Right renal pelvis (tissue), 4 donors: ENCODE measurements around the gene NBPF1. TPM values are rescaled to one million over a fixed set of nuclear protein-coding genes. Genes with fewer than 3 reads are reported as not detected.
"Not testable (repeated sequence)": the region's sequence is repeated elsewhere in the genome, so short reads cannot be mapped to it uniquely, and the experiment has no call there.

Experiments
- DNase-seq, 4 donors: peaks; one replicate each; pipeline ENCODE4 v3.0.0-alpha.2; 2013; ENCODE audit warnings: low read depth in 4 of 4, low spot score in 3 of 4, missing footprints in 1 of 4
- polyA plus RNA-seq, 4 donors: library from polyadenylated mRNA; unstranded; fragments of 120-200 nt; gene quantifications; one replicate each; pipeline ENCODE4 v1.2.1, GENCODE V29; 2013; ENCODE audit not compliant: insufficient read length in 4 of 4

The NBPF1 gene
- 100 to 1,000 TPM in 1 of 4 donors, 10 to 100 TPM in 3; 70.5 to 157 (median 88.6) TPM for polyA plus RNA-seq

GRCh38 chr1:16613185-16614147 is at the start of gene NBPF1:
Gene NBPF1 (minus strand): TSS chr1:16613564.
- DNase-seq = peak; percentile 99 to 100 (median 100)

DNA sequence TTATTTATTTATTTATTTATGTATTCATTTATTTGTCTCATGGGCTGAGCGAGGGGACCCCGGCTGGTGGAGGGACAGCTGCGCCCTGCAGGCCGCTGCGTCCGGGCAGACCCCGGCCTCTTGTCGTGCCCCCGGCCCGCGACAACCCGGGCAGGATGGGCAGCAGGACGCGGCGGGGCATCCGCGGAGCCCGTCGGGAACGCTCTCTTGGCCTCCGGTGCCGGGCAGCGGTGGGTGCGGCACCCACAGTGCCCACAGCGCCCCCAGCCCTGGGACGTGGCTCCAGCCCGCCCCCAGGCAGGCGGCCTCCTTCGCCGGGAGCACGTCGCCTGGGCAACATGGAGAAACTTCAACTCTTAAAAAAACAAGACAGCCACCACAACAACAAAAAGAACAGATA is 44.9 kb upstream of the NBPF1 start:
- DNase-seq = not testable (repeated sequence)

- not testable (repeated sequence) for DNase-seq
Measured at GRCh38 chr1:16656981-16657683, 43.8 kb upstream of the NBPF1 start.

- DNase-seq = not testable (repeated sequence)
Measured at GRCh38 chr1:16656574-16656973, 43.2 kb upstream of the NBPF1 start.

DNA sequence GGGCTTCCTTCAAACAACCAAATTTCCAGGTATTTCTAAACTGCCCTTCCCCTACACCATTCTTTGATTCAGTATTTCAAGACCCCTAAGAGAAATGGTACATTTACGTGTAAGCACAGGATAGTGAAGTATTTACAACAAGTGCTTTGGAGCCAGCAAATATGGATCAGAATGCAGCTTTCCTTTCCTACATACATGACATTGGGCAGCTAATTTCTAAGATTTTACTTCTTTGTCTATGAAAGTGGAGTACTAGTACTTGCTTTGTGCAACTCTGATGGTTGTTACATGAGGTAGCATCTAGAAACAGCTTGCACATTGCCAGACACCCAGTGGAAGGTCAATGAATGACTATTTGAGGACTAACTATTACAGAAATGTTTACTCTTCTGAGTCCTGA is 38.2 kb upstream of the NBPF1 start:
- not testable (repeated sequence) for DNase-seq

GRCh38 chr1:16649960-16650359 is 36.6 kb upstream of the NBPF1 start:
- not testable (repeated sequence) for DNase-seq

- DNase-seq = not testable (repeated sequence)
Measured at GRCh38 chr1:16649390-16649789, 36.0 kb upstream of the NBPF1 start.

- DNase-seq = not testable (repeated sequence)
Measured at GRCh38 chr1:16648756-16649155, 35.4 kb upstream of the NBPF1 start.

- DNase-seq = not testable (repeated sequence)
Measured at GRCh38 chr1:16648250-16648649, 34.9 kb upstream of the NBPF1 start.

DNA sequence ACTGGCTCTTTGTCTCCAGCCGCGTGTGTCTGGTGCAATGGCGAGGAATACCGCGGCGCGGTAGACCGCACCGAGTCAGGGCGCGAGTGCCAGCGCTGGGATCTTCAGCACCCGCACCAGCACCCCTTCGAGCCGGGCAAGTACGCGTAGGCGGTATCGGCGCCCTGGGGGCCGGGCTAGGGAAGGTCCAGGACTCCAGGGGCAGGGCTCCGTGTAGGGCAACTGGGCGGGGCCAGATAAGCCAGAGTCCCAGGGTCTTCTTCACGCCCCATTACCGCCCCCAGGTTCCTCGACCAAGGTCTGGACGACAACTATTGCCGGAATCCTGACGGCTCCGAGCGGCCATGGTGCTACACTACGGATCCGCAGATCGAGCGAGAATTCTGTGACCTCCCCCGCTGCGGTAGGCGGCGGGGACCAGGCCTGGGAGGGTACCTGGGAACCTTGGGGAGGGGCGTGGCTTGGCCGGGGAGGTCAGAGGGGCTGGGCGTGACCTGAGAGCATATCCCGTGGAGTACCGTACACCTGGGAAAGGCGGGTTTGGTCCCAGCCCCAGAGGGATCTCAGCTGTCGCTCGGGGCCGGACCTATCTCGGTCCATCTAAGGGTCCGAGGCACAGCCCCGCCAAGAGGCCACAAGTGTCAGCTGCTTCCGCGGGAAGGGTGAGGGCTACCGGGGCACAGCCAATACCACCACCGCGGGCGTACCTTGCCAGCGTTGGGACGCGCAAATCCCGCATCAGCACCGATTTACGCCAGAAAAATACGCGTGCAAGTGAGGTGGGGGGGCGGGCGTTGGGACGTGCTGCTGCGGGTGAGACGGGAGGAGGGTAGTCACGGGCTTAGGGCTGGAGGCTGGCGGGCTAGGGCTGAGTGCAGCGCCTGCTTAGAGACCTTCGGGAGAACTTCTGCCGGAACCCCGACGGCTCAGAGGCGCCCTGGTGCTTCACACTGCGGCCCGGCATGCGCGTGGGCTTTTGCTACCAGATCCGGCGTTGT is 34.1 kb upstream of the NBPF1 start:
- DNase-seq = not testable (repeated sequence)

DNA sequence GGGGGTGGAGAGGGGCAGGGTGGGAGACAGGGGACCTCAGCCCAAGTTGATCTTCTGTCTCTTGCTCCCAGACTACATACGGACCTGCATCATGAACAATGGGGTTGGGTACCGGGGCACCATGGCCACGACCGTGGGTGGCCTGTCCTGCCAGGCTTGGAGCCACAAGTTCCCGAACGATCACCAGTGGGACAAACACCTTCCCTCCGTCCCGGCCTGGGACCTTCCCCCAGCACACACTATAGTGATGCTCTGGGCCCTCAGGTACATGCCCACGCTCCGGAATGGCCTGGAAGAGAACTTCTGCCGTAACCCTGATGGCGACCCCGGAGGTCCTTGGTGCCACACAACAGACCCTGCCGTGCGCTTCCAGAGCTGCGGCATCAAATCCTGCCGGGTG is 33.4 kb upstream of the NBPF1 start:
- not testable (repeated sequence) for DNase-seq

- not testable (repeated sequence) for DNase-seq
Measured at GRCh38 chr1:16646061-16646664, 32.8 kb upstream of the NBPF1 start.

DNA sequence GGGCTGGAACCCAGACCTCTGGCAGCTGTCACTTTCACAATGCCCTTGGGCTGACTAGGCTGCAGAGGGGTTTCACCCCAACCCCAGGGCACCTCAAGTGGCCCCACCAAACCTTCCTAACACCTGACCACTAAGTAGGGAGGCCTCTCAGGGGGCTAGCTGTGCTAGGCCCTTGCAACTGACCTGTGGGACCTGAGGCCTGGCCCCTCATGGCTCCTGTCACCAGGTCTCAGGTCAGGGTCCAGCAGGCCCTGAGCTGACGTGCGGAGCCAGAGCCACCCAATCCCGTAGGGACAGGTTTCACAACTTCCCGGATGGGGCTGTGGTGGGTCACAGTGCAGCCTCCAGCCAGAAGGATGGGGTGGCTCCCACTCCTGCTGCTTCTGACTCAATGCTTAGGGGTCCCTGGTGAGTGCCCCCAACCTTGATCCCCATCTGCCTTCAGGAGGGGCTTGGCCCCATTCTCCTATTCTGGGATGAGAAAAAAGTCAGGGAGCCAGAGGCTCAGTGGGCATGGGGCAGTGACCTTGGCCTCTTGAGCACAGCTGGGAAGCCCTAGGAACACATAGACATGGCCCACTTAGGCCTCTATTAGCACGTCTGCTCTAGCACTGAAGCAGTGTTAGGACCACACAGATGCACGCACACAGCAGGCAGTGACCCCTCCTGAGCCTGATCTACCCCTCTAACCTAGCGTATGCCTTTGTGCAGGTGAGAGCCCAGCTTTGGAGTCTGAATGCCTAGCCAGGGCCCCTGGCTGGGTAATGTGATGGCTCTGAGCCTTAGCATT is 32.1 kb upstream of the NBPF1 start:
- DNase-seq = not testable (repeated sequence)

GRCh38 chr1:16644482-16645270 is 31.3 kb upstream of the NBPF1 start:
- DNase-seq = peak; percentile 96 to 100 (median 100)

- DNase-seq = no peak
Measured at GRCh38 chr1:16644193-16644481, 30.8 kb upstream of the NBPF1 start.

DNA sequence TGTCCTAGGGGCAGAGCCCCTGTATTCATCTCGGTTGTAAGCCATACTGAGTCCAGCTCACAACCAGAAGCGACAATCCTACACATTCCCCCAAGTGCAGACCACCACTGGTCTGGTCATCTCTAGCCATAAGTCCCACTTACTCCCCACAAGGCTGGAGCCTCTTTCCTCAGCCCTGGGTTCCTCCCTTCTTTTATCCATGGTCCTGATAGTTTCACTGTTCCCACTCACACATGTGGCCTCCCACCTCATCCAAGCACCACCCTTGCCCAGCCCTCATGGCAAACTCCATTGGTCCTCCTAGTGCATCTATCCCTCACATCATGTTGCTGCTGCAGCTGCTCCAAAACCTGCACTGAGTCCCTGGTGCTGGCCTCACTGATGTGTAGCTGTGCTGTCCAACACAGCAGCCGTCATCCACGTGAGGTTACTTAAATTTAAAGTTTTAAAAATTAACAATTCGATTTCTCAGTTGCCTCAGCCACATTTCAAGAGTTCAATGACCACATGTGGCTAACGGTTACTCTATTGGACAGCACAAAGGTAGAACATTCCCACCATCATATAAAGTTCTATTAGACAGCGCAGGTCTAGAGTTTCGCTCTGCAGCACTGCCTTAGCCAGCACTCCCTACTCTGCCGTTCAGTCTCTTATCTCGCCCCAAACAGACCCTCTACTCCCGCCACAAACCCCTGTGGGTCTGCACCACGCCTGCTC is 30.3 kb upstream of the NBPF1 start:
- DNase-seq = not testable (repeated sequence)

- DNase-seq = not testable (repeated sequence)
Measured at GRCh38 chr1:16643001-16643411, 29.6 kb upstream of the NBPF1 start.
